HTERT RPE-1 (cell line): ENCODE results near the gene NAGS.
"Not testable (repeated sequence)": the region's sequence is repeated elsewhere in the genome, so short reads cannot be mapped to it uniquely, and the experiment has no call there.

Experiments
- in situ Hi-C: fragments of 300-500 bp; cut with MboI; formaldehyde crosslinking; loops from 4 replicates; pipeline ENCODE4 v1.14.3; 2020; ENCODE audit warnings: low sequenced_read_pairs

The NAGS gene

DNA sequence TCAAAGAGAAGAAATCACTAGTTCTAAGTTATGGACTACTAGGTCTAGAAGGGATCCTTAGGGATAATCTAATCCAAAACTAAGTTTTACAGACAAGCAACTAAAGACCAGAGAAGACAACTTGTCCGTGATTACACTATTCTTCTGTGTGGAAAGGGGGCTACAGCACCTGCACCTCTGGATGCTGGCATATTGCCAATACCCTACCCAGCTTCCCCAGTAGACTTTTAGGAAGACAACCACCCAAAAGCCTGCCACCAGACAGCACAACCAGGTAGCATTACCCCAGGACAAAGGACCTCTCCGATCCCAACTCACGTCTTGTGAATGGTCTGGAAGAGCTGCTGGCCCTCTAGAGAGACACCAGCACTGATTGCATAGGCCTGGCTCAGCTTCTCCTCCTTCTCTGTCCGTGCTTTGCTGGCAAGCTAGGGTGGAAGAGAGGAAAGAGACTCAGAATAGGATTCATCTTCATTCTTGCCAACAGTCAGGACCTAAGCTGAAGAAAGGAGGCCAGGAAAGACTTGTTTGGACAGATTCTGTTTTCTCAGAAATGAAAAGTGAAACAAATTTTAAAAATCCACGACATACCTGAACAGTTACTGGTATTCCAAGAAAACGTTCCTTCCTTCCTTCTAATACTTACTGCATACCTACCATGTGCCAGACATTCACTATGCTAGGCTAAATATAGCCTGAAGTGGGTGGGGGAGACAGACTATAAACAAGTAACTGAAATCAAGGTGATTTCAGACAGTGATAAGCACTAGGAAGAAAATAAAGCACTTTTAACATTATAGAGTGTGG, 35.6 kb downstream of the NAGS start:
- in situ Hi-C loops, result no loop called here

DNA sequence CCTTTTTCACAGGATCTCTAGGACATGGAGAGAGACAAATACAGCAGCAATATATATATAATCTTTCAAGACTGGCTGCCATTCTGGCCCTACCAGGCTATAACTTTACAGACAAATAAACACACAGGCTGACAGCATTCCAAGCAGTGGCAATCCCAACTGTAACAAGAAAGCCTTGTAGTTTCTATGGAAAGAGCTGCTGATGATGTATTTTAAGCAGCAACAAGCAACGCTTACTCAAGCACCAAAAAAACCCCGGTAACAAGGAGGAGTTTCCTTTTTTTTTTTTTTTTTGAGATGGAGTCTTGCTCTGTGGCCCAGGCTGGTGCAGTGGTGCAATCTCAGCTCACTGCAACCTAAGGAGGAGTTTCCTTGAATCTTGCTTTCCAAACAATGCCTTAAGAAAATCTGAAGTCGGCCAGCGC, 38.9 kb downstream of the NAGS start:
- in situ Hi-C loops, result no loop called here

DNA sequence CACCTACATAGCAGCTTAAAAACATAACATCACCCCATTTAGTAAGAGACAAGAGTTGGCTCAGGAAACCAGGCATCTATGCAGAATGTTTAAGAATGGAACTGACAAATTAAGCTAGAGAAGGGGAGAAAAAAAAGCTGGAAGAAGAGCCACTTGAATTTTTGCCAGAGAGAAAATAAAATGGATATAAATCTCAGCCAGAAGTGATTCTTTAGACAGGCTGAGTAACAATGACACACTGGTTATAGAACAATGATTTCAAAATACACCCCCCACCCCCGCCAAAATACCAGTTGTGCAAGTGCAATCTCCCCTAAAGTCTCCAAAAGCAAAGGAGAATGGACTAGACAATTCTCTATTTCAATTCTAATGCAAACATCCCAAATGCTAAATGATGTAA, 39.6 kb downstream of the NAGS start:
- in situ Hi-C loops, result no loop called here

DNA sequence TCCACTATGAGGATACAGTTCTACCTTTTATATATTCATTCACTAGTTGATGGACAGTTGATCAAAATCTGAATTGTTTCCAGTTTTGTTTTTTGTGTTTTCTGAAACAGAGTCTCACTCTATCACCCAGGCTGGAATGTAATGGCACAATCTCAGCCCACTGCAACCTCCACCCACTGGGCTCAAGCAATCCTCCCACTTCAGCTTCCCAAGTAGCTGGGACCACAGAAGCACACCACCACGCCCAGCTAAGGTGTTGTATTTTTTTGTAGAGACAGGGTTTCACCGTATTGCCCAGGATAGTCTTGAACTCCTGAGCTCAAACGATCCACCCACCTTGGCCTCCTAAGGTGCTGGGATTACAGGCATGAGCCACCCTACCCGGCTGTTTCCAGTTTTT, 41.1 kb downstream of the NAGS start:
- in situ Hi-C loops, result no loop called here

DNA sequence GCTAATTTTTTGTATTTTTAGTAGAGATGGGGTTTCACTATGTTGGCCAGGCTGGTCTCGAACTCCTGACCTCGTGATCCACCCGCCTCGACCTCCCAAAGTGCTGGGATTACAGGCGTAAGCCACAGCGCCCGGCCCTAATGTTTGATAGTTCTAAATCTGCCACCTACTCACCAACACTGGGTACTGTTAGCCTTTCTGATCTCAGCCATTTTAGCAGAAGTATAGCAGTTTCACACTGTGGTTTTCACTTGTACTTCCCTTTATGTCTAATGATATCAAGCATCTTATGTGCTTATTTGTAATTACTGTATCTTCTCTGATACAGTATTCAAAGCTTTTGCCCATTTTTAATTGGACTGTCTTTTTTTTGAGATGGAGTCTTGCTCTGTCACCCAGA, 42.5 kb downstream of the NAGS start:
- in situ Hi-C loops, result not testable (repeated sequence)

- in situ Hi-C loops, result no loop called here
These were observed 45.1 kb downstream of the NAGS start for GRCh38 chr17:44049294-44050060.

GRCh38 chr17:44053125-44053872, 48.9 kb downstream of the NAGS start:
- in situ Hi-C loops, result no loop called here
